Parathyroid adenoma (tissue), 2 donors: Measurements from ENCODE around the gene EPHB4.

Source experiments
- H2AFZ ChIP-seq: fragments of 300-600 bp; sonication (generic); one replicate; pipeline ENCODE4 v1.7.0; 2017; ENCODE audit warnings: antibody characterized with exemption, mild to moderate bottlenecking
- H3K27ac ChIP-seq: fragments of 300-600 bp; sonication (generic); one replicate; pipeline ENCODE4 v1.7.0; 2017
- H3K27me3 ChIP-seq: fragments of 300-600 bp; sonication (generic); one replicate; pipeline ENCODE4 v1.7.0; 2017; ENCODE audit warnings: low read length; ENCODE audit not compliant: control insufficient read depth, insufficient read depth
- H3K36me3 ChIP-seq: fragments of 300-600 bp; sonication (generic); one replicate; pipeline ENCODE4 v1.7.0; 2017; ENCODE audit warnings: low read length; ENCODE audit not compliant: control insufficient read depth, insufficient read depth
- H3K4me1 ChIP-seq: fragments of 300-600 bp; sonication (generic); one replicate; pipeline ENCODE4 v1.7.0; 2017; ENCODE audit warnings: control low read depth
- H3K4me2 ChIP-seq: fragments of 300-600 bp; sonication (generic); one replicate; pipeline ENCODE4 v1.7.0; 2017; ENCODE audit warnings: low read length
- H3K4me3 ChIP-seq: fragments of 300-600 bp; sonication (generic); one replicate; pipeline ENCODE4 v1.7.0; 2017; ENCODE audit warnings: low read depth, low read length
- H3K79me2 ChIP-seq: fragments of 300-600 bp; sonication (generic); one replicate; pipeline ENCODE4 v1.7.0; 2017; ENCODE audit warnings: control low read depth
- H3K9ac ChIP-seq: fragments of 300-600 bp; sonication (generic); one replicate; pipeline ENCODE4 v1.7.0; 2017; ENCODE audit warnings: mild to moderate bottlenecking
- H3K9me3 ChIP-seq: fragments of 300-600 bp; sonication (generic); one replicate; pipeline ENCODE4 v1.7.0; 2017; ENCODE audit warnings: low read length; ENCODE audit not compliant: control insufficient read depth
- TF ChIP-seq, protein P1 (sequence below): fragments of 300-600 bp; sonication (generic); IDR thresholded peaks from one replicate; pipeline ENCODE4 v1.7.0; 2017; ENCODE audit warnings: antibody characterized with exemption, mild to moderate bottlenecking
- donor health status: primary hyperparathyroidism.

EPHB4 gene

DNA sequence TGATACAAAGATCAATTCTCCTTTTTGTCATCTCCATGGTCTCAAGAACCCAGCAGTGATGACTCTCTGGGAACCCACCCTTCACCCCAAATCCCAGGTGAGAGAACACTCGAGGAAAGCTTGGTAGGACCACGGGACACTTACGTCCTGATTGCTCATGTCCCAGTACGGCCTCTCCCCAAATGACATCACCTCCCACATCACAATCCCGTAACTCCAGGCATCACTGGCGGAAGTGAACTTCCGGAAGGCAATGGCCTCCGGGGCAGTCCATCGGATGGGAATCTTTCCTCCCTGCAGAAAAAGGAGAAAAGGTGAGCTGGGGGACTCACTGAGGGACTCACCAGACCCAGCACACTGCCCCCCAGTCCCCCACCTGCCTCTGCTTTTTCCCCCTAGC is 21.0 kb downstream of the EPHB4 start:
- H2AFZ ChIP-seq: no peak overlapping the region
- H3K4me3 ChIP-seq: no peak overlapping the region
- H3K36me3 ChIP-seq: no peaks in the 10 kb centered on the region
- H3K27me3 ChIP-seq: no peaks in the 10 kb centered on the region
- TF ChIP-seq, protein P1, sequence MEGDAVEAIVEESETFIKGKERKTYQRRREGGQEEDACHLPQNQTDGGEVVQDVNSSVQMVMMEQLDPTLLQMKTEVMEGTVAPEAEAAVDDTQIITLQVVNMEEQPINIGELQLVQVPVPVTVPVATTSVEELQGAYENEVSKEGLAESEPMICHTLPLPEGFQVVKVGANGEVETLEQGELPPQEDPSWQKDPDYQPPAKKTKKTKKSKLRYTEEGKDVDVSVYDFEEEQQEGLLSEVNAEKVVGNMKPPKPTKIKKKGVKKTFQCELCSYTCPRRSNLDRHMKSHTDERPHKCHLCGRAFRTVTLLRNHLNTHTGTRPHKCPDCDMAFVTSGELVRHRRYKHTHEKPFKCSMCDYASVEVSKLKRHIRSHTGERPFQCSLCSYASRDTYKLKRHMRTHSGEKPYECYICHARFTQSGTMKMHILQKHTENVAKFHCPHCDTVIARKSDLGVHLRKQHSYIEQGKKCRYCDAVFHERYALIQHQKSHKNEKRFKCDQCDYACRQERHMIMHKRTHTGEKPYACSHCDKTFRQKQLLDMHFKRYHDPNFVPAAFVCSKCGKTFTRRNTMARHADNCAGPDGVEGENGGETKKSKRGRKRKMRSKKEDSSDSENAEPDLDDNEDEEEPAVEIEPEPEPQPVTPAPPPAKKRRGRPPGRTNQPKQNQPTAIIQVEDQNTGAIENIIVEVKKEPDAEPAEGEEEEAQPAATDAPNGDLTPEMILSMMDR: no peak
- H3K4me1 ChIP-seq: no peaks in the 10 kb centered on the region
- H3K9ac ChIP-seq: no peak overlapping the region
- no peaks in the 10 kb centered on the region for H3K79me2 ChIP-seq
- H3K9me3 ChIP-seq: no peaks in the 10 kb centered on the region
- no peak overlapping the region for H3K4me2 ChIP-seq
- H3K27ac ChIP-seq: no peak overlapping the region

DNA sequence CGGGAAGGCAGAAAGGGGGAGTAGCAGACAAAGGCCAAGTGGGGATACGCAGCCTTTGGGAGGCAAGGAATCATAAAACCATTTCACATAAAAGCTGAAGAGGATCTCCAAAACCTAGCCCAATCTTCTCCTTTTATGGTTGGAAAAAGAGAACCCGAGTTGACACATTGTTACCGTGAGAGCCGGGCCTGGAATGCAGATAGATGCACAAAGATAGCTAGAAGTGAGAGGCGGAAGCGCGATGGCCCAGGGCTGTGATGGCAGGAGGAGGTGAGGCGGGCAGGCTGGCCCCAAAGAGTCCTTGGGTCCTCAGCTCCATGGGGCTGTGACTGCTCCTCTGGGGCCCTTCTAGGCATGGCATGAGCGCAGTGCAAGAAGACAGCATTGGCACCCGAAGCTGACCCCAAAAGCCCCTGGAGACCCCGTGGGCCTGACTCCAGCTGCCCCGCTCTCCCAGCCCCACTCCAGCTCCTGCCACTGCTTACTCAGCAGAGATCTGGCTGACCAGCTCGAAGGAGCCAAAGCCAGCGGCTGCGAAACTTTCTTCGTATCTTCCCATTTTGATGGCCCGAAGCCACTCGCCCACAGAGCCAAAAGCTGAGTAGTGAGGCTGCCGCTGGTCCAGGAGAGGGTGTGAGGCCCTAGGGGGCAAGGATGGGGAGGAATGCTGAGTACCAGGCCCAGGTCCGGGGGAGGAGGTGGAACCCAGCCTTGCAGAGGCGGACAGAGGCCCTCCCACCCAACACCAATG is 22.5 kb downstream of the EPHB4 start:
- no peak overlapping the region for H3K9ac ChIP-seq
- H3K79me2 ChIP-seq: no peaks in the 10 kb centered on the region
- no peak overlapping the region for H3K4me3 ChIP-seq
- no peaks in the 10 kb centered on the region for H3K9me3 ChIP-seq
- H3K27ac ChIP-seq: no peak overlapping the region
- H2AFZ ChIP-seq: no peak overlapping the region
- H3K4me2 ChIP-seq: no peak overlapping the region
- H3K4me1 ChIP-seq: no peaks in the 10 kb centered on the region
- H3K27me3 ChIP-seq: no peaks in the 10 kb centered on the region
- TF ChIP-seq, protein P1: no peak
- H3K36me3 ChIP-seq: no peaks in the 10 kb centered on the region

DNA sequence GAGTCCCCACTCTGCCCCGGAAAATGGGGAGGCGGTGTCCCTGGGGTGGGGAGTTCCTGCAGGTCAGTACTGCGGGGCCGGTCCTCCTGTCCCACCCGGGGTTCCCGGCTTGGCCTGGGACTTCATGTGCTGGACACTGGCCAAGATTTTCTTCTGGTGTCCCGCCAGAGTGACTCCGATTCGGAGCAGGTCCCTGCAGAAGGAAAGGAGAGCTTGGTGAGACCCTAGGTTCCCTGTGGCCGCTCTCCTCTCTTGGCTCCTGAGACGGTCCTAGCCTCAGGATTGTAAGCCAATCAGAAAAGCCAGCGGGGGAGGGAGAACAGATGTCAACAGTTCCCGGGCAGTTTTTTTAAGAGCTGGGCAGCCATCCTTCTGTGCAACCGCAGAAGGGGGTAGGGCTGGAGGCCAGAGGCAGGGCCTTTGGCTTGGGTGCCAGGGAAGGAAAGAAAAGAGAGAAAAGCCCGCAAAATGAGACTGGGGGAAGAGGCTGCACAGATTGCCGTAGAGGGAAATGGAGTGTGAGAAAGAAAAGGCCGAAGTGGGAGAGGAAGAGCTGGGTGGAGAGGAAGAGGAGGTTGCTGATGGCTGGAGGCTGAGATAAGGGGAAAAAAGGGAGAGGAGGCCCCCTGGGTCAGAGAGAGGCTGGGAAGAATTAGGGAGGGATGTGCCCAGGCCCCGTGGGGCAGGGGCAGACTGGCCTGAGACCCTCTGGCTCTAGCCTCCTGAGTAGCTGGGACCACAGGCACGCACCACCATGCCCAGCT is 23.7 kb downstream of the EPHB4 start:
- H3K4me2 ChIP-seq: no peak overlapping the region
- H3K4me3 ChIP-seq: no peak overlapping the region
- H3K79me2 ChIP-seq: no peaks in the 10 kb centered on the region
- no peak overlapping the region for H3K27ac ChIP-seq
- no peaks in the 10 kb centered on the region for H3K9me3 ChIP-seq
- no peak overlapping the region for H3K9ac ChIP-seq
- H3K27me3 ChIP-seq: no peaks in the 10 kb centered on the region
- no peak overlapping the region for H2AFZ ChIP-seq
- H3K36me3 ChIP-seq: no peaks in the 10 kb centered on the region
- no peaks in the 10 kb centered on the region for H3K4me1 ChIP-seq
- TF ChIP-seq, protein P1: no peak

DNA sequence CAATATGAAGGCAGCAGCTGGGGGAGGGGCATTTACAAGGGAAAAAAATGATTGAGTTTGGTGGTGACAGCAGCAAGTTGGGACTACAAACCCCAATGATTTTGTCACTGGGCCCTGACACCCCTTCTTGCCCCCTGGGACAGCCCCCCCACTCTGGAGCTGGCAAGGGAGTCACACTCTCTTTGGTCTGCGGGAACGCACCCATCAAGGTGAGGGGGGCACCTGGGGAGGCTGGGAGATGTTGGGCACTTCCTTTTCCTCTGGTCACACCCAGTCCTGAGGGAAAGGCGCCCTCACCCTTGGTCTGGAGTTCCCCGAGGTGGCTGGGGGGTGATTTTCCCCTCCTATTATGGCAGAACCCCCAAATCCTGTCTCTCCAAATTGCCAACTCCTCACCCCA is 24.4 kb downstream of the EPHB4 start:
- H3K4me1 ChIP-seq: no peaks in the 10 kb centered on the region
- TF ChIP-seq, protein P1: no peak
- H3K27ac ChIP-seq: no peak overlapping the region
- no peaks in the 10 kb centered on the region for H3K36me3 ChIP-seq
- no peak overlapping the region for H3K9ac ChIP-seq
- no peak overlapping the region for H3K4me3 ChIP-seq
- no peaks in the 10 kb centered on the region for H3K79me2 ChIP-seq
- no peak overlapping the region for H3K4me2 ChIP-seq
- no peaks in the 10 kb centered on the region for H3K27me3 ChIP-seq
- H2AFZ ChIP-seq: no peak overlapping the region
- no peaks in the 10 kb centered on the region for H3K9me3 ChIP-seq
